Smooth muscle cell (in vitro differentiated cells): ENCODE results near the gene DUSP1. TPM values are rescaled to one million over a fixed set of nuclear protein-coding genes. Genes with fewer than 3 reads are reported as not detected.
A peak's percentile ranks its signal among the peaks of the same experiment; 100 is the strongest.

ENCODE experiments used
- DNase-seq: peaks from one replicate; lab custom pipeline; 2025; ENCODE audit not compliant: unreplicated experiment; lab: John Stamatoyannopoulos, UW
- H2AFZ ChIP-seq: fragments of 200-600 bp; sonication (generic); 2 replicates; pipeline ENCODE4 v1.6.0; 2016; ENCODE audit warnings: antibody characterized with exemption, low read depth, mild to moderate bottlenecking
- H3F3A ChIP-seq: fragments of 200-600 bp; sonication (generic); 2 replicates; pipeline ENCODE4 v1.6.0; 2017; ENCODE audit warnings: antibody characterized with exemption, low read depth
- H3K27ac ChIP-seq: fragments of 200-600 bp; sonication (generic); 2 replicates; pipeline ENCODE4 v1.5.1; 2016; ENCODE audit warnings: low read depth, mild to moderate bottlenecking
- H3K27me3 ChIP-seq: fragments of 200-600 bp; sonication (generic); 2 replicates; pipeline ENCODE4 v1.6.1; 2016; ENCODE audit warnings: low read depth, mild to moderate bottlenecking
- H3K36me3 ChIP-seq: fragments of 200-600 bp; sonication (generic); 2 replicates; pipeline ENCODE4 v1.5.1; 2016; ENCODE audit warnings: low read depth
- H3K4me1 ChIP-seq: fragments of 200-600 bp; sonication (generic); 2 replicates; pipeline ENCODE4 v1.5.1; 2016; ENCODE audit warnings: low read depth
- H3K4me2 ChIP-seq: fragments of 200-600 bp; sonication (generic); 2 replicates; pipeline ENCODE4 v1.6.0; 2016; ENCODE audit warnings: mild to moderate bottlenecking
- H3K4me3 ChIP-seq: fragments of 200-600 bp; sonication (generic); 2 replicates; pipeline ENCODE4 v1.5.1; 2016; ENCODE audit warnings: mild to moderate bottlenecking
- H3K79me2 ChIP-seq: fragments of 200-600 bp; sonication (generic); 2 replicates; pipeline ENCODE4 v1.6.0; 2016; ENCODE audit warnings: low read depth, mild to moderate bottlenecking
- H3K9ac ChIP-seq: fragments of 200-600 bp; sonication (generic); 2 replicates; pipeline ENCODE4 v1.6.0; 2016; ENCODE audit warnings: low read depth
- H3K9me3 ChIP-seq: fragments of 200-600 bp; sonication (generic); replicated peaks from 2 replicates; pipeline ENCODE4 v1.5.1; 2016; ENCODE audit warnings: low read depth
- H4K20me1 ChIP-seq: fragments of 200-600 bp; sonication (generic); 2 replicates; pipeline ENCODE4 v1.6.0; 2016; ENCODE audit warnings: low read depth
- WGBS: methylation state at CpG from one replicate; pipeline ENCODE4 v1.1.7; 2016; ENCODE audit warnings: low lambda C conversion rate; 5-methylcytosine and 5-hydroxymethylcytosine counted together
- polyA plus RNA-seq: library from polyadenylated mRNA; unstranded; fragments of >200 nt; fragmentation: Nextera tagmentation; extraction: Ambion mirVana; gene quantifications from 2 replicates; pipeline ENCODE4 v1.2.1, GENCODE V29; 2016
- total RNA-seq: library from RNA; depleted of rRNA; stranded (reverse); fragments of >200 nt; gene quantifications from 2 replicates; pipeline ENCODE4 v1.2.3, GENCODE V29; 2014
- TF ChIP-seq, protein P1 (sequence below): fragments of 200-600 bp; sonication (generic); IDR thresholded peaks from 2 replicates; pipeline ENCODE4 v1.5.1; 2017; ENCODE audit warnings: borderline replicate concordance, mild to moderate bottlenecking, antibody characterized with exemption; ENCODE audit not compliant: insufficient read depth, poor library complexity, severe bottlenecking

Gene DUSP1
- total and polyA plus RNA-seq, 2 experiments from 2014 or later: 817 to 995 TPM

DNA sequence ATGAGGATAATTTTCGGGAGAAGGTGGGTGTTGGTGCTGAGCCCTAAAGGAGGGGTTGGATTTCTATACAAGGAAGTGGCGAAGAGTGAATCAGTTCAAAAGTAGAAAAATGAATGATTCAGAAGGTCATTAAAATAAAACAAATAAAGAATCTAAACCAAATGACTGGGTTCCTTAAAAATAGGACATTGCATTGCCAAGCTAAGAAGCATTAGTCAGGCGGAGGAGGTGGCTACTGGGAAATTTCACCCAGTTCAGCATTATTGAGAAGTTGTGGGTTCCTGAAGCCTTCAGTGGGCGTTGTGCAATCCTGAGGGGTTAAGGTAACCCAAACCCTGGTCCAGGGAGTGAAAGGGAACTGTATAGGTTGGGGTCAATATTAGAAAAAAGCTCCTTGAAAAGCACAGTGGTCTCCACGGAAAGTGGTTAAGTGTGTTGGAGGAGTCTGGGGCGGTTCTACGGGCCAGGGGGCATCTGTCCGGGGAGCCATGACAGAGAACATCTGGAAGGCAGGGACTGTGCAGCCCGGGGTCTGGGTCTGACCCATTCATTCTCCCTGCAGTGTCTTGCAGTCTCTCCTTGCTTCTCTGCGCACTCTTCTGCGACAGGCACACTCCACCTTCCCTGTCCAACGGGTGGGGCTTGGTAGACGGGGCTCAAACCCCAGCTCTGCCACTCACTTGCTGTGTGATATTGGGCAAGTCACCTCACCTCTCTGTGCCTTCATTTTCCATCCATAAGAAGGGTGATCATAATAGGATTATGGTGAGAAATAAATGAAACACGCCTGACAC, 27.6 kb upstream of the DUSP1 start:
- no peak overlapping the region for H3K9ac ChIP-seq
- no peaks in the 10 kb centered on the region for H3K36me3 ChIP-seq
- H3K4me3 ChIP-seq: no peak overlapping the region
- no peak overlapping the region for H2AFZ ChIP-seq
- TF ChIP-seq, protein P1, sequence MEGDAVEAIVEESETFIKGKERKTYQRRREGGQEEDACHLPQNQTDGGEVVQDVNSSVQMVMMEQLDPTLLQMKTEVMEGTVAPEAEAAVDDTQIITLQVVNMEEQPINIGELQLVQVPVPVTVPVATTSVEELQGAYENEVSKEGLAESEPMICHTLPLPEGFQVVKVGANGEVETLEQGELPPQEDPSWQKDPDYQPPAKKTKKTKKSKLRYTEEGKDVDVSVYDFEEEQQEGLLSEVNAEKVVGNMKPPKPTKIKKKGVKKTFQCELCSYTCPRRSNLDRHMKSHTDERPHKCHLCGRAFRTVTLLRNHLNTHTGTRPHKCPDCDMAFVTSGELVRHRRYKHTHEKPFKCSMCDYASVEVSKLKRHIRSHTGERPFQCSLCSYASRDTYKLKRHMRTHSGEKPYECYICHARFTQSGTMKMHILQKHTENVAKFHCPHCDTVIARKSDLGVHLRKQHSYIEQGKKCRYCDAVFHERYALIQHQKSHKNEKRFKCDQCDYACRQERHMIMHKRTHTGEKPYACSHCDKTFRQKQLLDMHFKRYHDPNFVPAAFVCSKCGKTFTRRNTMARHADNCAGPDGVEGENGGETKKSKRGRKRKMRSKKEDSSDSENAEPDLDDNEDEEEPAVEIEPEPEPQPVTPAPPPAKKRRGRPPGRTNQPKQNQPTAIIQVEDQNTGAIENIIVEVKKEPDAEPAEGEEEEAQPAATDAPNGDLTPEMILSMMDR: no peak
- no peaks in the 10 kb centered on the region for H3K27me3 ChIP-seq
- H3K79me2 ChIP-seq: no peaks in the 10 kb centered on the region
- DNase-seq: no peak
- WGBS: 81% methylated on average over 14 of the region's 14 CpGs
- H3K27ac ChIP-seq: peak overlapping the region; percentile 84
- no peaks in the 10 kb centered on the region for H3K9me3 ChIP-seq
- no peaks in the 10 kb centered on the region for H4K20me1 ChIP-seq
- H3K4me1 ChIP-seq: no peaks in the 10 kb centered on the region
- peaks cover 4% of the 10 kb centered on the region for H3F3A ChIP-seq
- peak overlapping the region; percentile 24 for H3K4me2 ChIP-seq

DNA sequence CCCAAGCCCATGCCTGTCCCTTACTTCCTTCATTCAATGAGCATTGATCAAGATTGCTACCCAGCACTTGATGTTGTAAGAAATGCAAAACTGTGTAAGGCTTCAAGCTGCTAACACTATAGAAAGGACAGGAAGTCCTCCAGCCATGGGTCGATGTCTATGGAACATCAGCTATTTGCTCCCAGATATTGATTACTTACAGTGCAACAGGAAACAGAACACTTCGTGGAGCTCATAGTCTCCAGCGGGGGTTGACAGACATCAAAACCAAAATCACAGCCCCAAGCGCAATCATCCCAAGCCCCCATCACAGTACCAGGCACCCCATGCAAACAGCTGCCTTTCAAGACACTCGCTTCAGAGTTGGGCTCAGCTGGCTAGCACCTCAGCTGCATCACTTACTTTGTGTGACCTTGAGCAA, 26.8 kb upstream of the DUSP1 start:
- Histone ChIP-seq H3K4me3 (no peak overlapping the region), H3K36me3 (no peaks in the 10 kb centered on the region)
- TF ChIP-seq, protein P1: no peak

DNA sequence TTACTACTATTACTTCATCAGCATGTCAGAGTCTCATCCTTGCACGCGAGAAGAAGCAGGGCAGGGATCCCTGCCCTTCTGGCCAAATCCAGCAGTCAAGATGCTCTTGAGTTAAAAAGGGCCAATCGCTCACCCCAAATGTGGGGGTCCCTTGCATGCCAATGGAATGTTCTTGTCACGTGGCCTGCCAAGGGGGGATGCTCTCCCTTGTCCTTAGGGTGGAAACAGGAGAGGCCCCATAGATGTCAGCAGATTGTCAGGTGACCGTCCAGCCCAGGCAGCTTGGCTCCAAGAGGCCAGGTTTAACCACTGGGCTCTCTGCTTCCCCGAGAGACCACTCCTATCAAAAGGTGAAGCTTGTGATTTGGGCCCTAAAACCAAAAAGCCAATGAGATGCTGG, 25.3 kb upstream of the DUSP1 start:
- no peak overlapping the region for H3K27ac ChIP-seq
- no peaks in the 10 kb centered on the region for H3K79me2 ChIP-seq
- no peak overlapping the region for H3K4me3 ChIP-seq
- TF ChIP-seq, protein P1: no peak
- WGBS: 98% methylated on average over 6 of the region's 6 CpGs
- H3K9ac ChIP-seq: no peak overlapping the region
- H3K27me3 ChIP-seq: no peaks in the 10 kb centered on the region
- H3F3A ChIP-seq: peaks cover 4% of the 10 kb centered on the region
- no peak overlapping the region for H2AFZ ChIP-seq
- no peak overlapping the region for H3K4me2 ChIP-seq
- no peaks in the 10 kb centered on the region for H3K9me3 ChIP-seq
- no peaks in the 10 kb centered on the region for H4K20me1 ChIP-seq
- no peaks in the 10 kb centered on the region for H3K4me1 ChIP-seq
- H3K36me3 ChIP-seq: no peaks in the 10 kb centered on the region
- no peak for DNase-seq

More for the DNA sequence above, 26.8 kb upstream of the DUSP1 start:
- DNase-seq: no peak
- 68% methylated on average over 5 of the region's 5 CpGs for WGBS
- Histone ChIP-seq H3K27ac (peak overlapping the region; percentile 84), H3F3A (peaks cover 4% of the 10 kb centered on the region), H3K79me2 (no peaks in the 10 kb centered on the region), H3K9me3 (no peaks in the 10 kb centered on the region), H4K20me1 (no peaks in the 10 kb centered on the region), H3K4me2 (peak overlapping the region; percentile 24), H2AFZ (no peak overlapping the region), H3K9ac (no peak overlapping the region), H3K4me1 (no peaks in the 10 kb centered on the region), H3K27me3 (no peaks in the 10 kb centered on the region)
